Liver (tissue), 9 donors: ENCODE measurements around the gene POFUT2. TPM values are rescaled to one million over a fixed set of nuclear protein-coding genes. Genes with fewer than 3 reads are reported as not detected.
A peak's percentile ranks its signal among the peaks of the same experiment; 100 is the strongest.

ENCODE experiments used
- DNase-seq: peaks from one replicate; pipeline ENCODE4 v3.0.0-alpha.2; 2017; ENCODE audit warnings: low spot score
- H3K27ac ChIP-seq, 2 donors: one replicate each; pipeline ENCODE4 v1.7.0; 2013; ENCODE audit warnings: inconsistent platforms in 2 of 2, low read length in 2 of 2, control low read depth in 1 of 2, low read depth in 1 of 2, mild to moderate bottlenecking in 1 of 2
- H3K27me3 ChIP-seq, 4 donors: one replicate each; pipeline versions ENCODE4 v1.6.1 to v1.7.0; 2013; ENCODE audit warnings: low read length in 3 of 4, inconsistent platforms in 1 of 4, mild to moderate bottlenecking in 1 of 4, moderate library complexity in 1 of 4; ENCODE audit not compliant: control insufficient read depth in 4 of 4, insufficient read depth in 4 of 4
- H3K36me3 ChIP-seq, 4 donors: one replicate each; pipeline versions ENCODE4 v1.6.1 to v1.7.0; 2013; ENCODE audit warnings: low read length in 3 of 4, mild to moderate bottlenecking in 3 of 4, low read depth in 1 of 4, moderate library complexity in 1 of 4; ENCODE audit not compliant: control insufficient read depth in 4 of 4, insufficient read depth in 3 of 4
- H3K4me1 ChIP-seq, 4 donors: one replicate each; pipeline versions ENCODE4 v1.6.1 to v1.7.0; 2013; ENCODE audit warnings: low read length in 3 of 4, mild to moderate bottlenecking in 3 of 4, moderate library complexity in 1 of 4; ENCODE audit not compliant: control insufficient read depth in 4 of 4, insufficient read depth in 4 of 4
- H3K4me3 ChIP-seq, 3 donors: one replicate each; pipeline versions ENCODE4 v1.6.1 to v1.7.0; 2013; ENCODE audit warnings: low read length in 3 of 3, control low read depth in 1 of 3, low read depth in 1 of 3, mild to moderate bottlenecking in 1 of 3
- H3K9ac ChIP-seq, 2 donors: one replicate each; pipeline ENCODE4 v1.7.0; 2013; ENCODE audit warnings: low read length in 2 of 2, mild to moderate bottlenecking in 2 of 2, moderate library complexity in 2 of 2, control low read depth in 1 of 2, low read depth in 1 of 2
- H3K9me3 ChIP-seq, 4 donors: one replicate each; pipeline versions ENCODE4 v1.6.1 to v1.7.0; 2013; ENCODE audit warnings: low read length in 3 of 4; ENCODE audit not compliant: control insufficient read depth in 4 of 4
- GABPA ChIP-seq, 2 donors: IDR thresholded peaks in 1 of 2; conservative IDR thresholded peaks in 1 of 2; 2 replicates each; pipeline ENCODE4 v1.6.1; 2016; ENCODE audit warnings: antibody characterized with exemption in 2 of 2, mild to moderate bottlenecking in 1 of 2, moderate library complexity in 1 of 2
- HNF4A ChIP-seq, 2 donors: conservative IDR thresholded peaks; 2 replicates each; pipeline ENCODE4 v1.6.1; 2016; ENCODE audit warnings: antibody characterized with exemption in 2 of 2, mild to moderate bottlenecking in 2 of 2
- HNF4G ChIP-seq: IDR thresholded peaks from 2 replicates; pipeline ENCODE4 v1.6.1; 2016; ENCODE audit warnings: antibody characterized with exemption
- JUND ChIP-seq, 2 donors: IDR thresholded peaks; 2 replicates each; pipeline ENCODE4 v1.6.1; 2016; ENCODE audit warnings: antibody characterized with exemption in 2 of 2
- NR2F2 ChIP-seq: IDR thresholded peaks from 2 replicates; pipeline ENCODE4 v1.6.1; 2016; ENCODE audit warnings: antibody characterized with exemption
- RAD21 ChIP-seq, 2 donors: IDR thresholded peaks; 2 replicates each; pipeline ENCODE4 v1.6.1; 2016; ENCODE audit warnings: antibody characterized with exemption in 2 of 2, mild to moderate bottlenecking in 2 of 2
- SP1 ChIP-seq: IDR thresholded peaks from 2 replicates; pipeline ENCODE4 v1.6.1; 2018; ENCODE audit warnings: antibody characterized with exemption, mild to moderate bottlenecking
- TAF1 ChIP-seq: conservative IDR thresholded peaks from 2 replicates; pipeline ENCODE4 v1.6.1; 2016; ENCODE audit warnings: antibody characterized with exemption, mild to moderate bottlenecking
- YY1 ChIP-seq: IDR thresholded peaks from 2 replicates; pipeline ENCODE4 v1.6.1; 2016; ENCODE audit warnings: antibody characterized with exemption, mild to moderate bottlenecking
- WGBS: extraction: QIAGEN DNeasy Blood & Tissue Kit; methylation state at CpG from one replicate; pipeline ENCODE4 v1.1.7; 2013; 5-methylcytosine and 5-hydroxymethylcytosine counted together
- polyA plus RNA-seq, 2 donors: library from polyadenylated mRNA; stranded (reverse) in 1 of 2; unstranded in 1 of 2; fragments of 200-250 nt in 1 of 2; fragments of >200 nt in 1 of 2; fragmentation: Nextera tagmentation in 1 of 2; extraction: Ambion mirVana in 1 of 2; gene quantifications; one replicate each; pipeline versions ENCODE4 v1.2.1 to v1.2.3, GENCODE V29; 2013 to 2015
- total RNA-seq, 2 donors: library from RNA; depleted of rRNA; stranded (reverse); fragments of >200 nt; gene quantifications; one replicate each; pipeline ENCODE4 v1.2.3, GENCODE V29; 2014
- TF ChIP-seq, protein P1 (sequence below): IDR thresholded peaks from 2 replicates; pipeline ENCODE4 v1.6.1; 2016; ENCODE audit warnings: antibody characterized with exemption
- TF ChIP-seq, protein P2 (sequence below): IDR thresholded peaks from 2 replicates; pipeline ENCODE4 v1.6.1; 2016; ENCODE audit warnings: antibody characterized with exemption, mild to moderate bottlenecking
- TF ChIP-seq, protein P3 (sequence below): IDR thresholded peaks from 2 replicates; pipeline ENCODE4 v1.6.1; 2016; ENCODE audit warnings: antibody characterized with exemption
- donor health status: healthy.
- donor health status: healthy.
- donor health status: healthy.
- donor health status: healthy.
- donor health status: healthy.

POFUT2 gene
- total and polyA plus RNA-seq, 4 donors = 3.3 to 15.6 (median 7.9) TPM

DNA sequence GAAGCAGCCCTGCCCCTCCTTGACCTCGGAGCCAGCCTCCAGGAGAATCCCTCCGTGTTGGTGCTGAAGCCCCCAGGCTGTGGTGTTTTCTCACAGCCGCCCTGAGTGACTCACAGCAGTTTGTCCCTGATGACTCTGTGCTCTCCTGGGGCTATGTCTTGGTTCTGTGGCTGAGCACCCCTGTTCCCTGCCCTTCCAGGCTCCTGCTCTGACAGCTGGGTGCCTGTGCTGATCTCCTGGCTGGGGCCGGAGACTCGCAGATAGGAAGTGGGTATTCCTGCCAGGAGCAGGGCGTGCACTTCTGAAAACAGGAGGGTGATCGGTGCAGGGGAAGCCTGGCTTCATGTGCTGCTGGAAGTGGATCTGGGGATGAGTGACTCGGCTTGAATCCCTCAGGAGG, 34.5 kb downstream of the POFUT2 start:
- Histone ChIP-seq H3K27ac (no peak overlapping the region), H3K9me3 (no peaks in the 10 kb centered on the region), H3K36me3 (no peaks in the 10 kb centered on the region), H3K4me3 (no peak overlapping the region), H3K27me3 (no peaks in the 10 kb centered on the region), H3K4me1 (peaks cover 0 to 10% (median 5%) of the 10 kb centered on the region in 4 donors), H3K9ac (no peak overlapping the region)
- DNase-seq = peak; percentile 31
- 68% methylated on average over 8 of the region's 8 CpGs for WGBS
- no peak for TF ChIP-seq YY1
- TF ChIP-seq GABPA (IDR thresholded peaks at IDR 0.05 in 1 of 2, conservative IDR thresholded peaks at IDR 0.05 in 1 of 2) = no peak

DNA sequence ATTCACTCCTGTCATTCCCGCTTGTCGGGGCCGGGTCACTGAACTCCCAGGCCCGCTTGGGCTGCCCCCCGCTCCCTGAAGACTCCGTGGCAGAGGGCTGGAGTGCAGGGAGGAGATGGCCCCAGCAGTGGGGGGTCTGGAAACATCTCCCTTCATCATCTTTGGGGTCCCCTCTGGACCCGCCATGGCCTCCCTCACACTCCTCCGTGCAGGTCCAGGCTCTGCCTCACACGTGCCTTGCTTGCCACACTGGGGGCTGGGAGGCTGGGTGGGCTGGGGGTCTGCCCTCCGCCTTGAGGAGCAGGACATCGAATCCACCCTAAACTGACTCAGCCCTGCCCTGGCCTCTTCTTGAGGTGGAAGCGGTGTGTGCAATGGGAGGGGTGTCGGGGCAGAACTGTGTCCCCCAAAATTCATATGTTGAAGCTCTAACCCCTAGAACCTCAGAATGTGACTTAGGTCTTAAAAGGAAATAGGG, 35.2 kb downstream of the POFUT2 start:
- WGBS = 84% methylated on average over 13 of the region's 13 CpGs
- no peak overlapping the region for H3K9ac ChIP-seq
- DNase-seq = no peak
- H3K36me3 ChIP-seq = no peaks in the 10 kb centered on the region
- no peak overlapping the region for H3K4me3 ChIP-seq
- H3K27ac ChIP-seq = no peak overlapping the region
- TF ChIP-seq, protein P1, sequence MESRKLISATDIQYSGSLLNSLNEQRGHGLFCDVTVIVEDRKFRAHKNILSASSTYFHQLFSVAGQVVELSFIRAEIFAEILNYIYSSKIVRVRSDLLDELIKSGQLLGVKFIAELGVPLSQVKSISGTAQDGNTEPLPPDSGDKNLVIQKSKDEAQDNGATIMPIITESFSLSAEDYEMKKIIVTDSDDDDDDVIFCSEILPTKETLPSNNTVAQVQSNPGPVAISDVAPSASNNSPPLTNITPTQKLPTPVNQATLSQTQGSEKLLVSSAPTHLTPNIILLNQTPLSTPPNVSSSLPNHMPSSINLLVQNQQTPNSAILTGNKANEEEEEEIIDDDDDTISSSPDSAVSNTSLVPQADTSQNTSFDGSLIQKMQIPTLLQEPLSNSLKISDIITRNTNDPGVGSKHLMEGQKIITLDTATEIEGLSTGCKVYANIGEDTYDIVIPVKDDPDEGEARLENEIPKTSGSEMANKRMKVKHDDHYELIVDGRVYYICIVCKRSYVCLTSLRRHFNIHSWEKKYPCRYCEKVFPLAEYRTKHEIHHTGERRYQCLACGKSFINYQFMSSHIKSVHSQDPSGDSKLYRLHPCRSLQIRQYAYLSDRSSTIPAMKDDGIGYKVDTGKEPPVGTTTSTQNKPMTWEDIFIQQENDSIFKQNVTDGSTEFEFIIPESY = no peak
- TF ChIP-seq, protein P2, sequence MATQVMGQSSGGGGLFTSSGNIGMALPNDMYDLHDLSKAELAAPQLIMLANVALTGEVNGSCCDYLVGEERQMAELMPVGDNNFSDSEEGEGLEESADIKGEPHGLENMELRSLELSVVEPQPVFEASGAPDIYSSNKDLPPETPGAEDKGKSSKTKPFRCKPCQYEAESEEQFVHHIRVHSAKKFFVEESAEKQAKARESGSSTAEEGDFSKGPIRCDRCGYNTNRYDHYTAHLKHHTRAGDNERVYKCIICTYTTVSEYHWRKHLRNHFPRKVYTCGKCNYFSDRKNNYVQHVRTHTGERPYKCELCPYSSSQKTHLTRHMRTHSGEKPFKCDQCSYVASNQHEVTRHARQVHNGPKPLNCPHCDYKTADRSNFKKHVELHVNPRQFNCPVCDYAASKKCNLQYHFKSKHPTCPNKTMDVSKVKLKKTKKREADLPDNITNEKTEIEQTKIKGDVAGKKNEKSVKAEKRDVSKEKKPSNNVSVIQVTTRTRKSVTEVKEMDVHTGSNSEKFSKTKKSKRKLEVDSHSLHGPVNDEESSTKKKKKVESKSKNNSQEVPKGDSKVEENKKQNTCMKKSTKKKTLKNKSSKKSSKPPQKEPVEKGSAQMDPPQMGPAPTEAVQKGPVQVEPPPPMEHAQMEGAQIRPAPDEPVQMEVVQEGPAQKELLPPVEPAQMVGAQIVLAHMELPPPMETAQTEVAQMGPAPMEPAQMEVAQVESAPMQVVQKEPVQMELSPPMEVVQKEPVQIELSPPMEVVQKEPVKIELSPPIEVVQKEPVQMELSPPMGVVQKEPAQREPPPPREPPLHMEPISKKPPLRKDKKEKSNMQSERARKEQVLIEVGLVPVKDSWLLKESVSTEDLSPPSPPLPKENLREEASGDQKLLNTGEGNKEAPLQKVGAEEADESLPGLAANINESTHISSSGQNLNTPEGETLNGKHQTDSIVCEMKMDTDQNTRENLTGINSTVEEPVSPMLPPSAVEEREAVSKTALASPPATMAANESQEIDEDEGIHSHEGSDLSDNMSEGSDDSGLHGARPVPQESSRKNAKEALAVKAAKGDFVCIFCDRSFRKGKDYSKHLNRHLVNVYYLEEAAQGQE = no peak
- TF ChIP-seq JUND (IDR thresholded peaks at IDR 0.05) (no peak), RAD21 (IDR thresholded peaks at IDR 0.05) (no peak)
- H3K27me3 ChIP-seq = no peaks in the 10 kb centered on the region
- H3K4me1 ChIP-seq = peaks cover 0 to 11% (median 5%) of the 10 kb centered on the region in 4 donors
- H3K9me3 ChIP-seq = no peaks in the 10 kb centered on the region

DNA sequence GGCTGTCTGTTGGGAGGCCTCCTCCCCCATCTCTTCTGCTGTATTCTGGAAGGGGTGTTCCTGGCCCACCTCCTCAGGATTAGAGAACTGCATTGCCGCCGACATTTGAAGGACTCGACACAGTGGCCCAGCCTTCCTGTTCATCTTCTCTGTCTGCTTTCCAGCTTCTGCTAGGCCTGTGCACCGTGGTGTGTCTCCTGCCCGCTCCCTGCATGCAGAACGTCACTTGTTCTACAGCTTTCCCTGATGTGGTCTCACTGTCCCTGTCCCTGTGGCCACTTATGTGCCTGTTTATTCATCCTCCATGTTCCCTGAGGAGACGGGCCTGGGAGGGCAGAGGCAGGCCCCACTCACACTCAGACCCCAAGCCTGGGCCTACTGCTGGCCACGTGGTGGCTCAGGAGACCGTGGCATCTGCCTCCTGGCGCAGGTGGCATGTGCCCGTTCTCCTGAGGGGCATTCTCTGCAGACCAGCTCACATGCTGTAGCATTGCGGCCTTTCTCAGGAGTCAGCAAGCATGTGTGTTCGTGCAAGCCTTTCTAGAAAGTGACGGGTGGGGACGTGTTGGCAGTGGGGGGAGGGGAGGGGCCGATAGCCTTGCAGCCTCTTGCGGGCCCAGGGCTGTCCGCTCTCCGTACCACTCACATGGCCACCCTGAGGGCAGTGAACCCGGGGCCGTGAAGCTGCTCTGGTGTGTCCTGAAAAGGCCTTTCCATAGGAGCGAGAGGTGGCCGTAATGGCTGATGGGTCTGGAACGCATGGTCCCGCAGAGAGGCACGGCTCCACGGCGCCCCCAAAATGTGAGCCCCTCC, 35.9 kb downstream of the POFUT2 start:
- DNase-seq = no peak
- Histone ChIP-seq H3K9me3 (no peaks in the 10 kb centered on the region), H3K9ac (no peak overlapping the region), H3K27me3 (no peaks in the 10 kb centered on the region), H3K4me3 (no peak overlapping the region), H3K36me3 (no peaks in the 10 kb centered on the region), H3K27ac (no peak overlapping the region), H3K4me1 (peaks cover 0 to 11% (median 5%) of the 10 kb centered on the region in 4 donors)
- 88% methylated on average over 28 of the region's 28 CpGs for WGBS
- TF ChIP-seq TAF1 = no peak
- TF ChIP-seq, protein P3, sequence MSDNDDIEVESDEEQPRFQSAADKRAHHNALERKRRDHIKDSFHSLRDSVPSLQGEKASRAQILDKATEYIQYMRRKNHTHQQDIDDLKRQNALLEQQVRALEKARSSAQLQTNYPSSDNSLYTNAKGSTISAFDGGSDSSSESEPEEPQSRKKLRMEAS = no peak
- no peak for TF ChIP-seq SP1
- TF ChIP-seq RAD21 (IDR thresholded peaks at IDR 0.05) = no peak
- no peak for TF ChIP-seq NR2F2
- TF ChIP-seq HNF4A (conservative IDR thresholded peaks at IDR 0.05) = no peak
- TF ChIP-seq HNF4G = no peak
- TF ChIP-seq, protein P2 = no peak
- TF ChIP-seq, protein P1 = no peak
- TF ChIP-seq JUND (IDR thresholded peaks at IDR 0.05) = no peak
